Natural killer cell (primary cell): ENCODE measurements around the gene RCE1. TPM values are rescaled to one million over a fixed set of nuclear protein-coding genes. Genes with fewer than 3 reads are reported as not detected.

ENCODE experiments used
- ATAC-seq, 3 donors: fragments of 150-1000 bp in 2 of 3; fragments of 200-7000 bp in 1 of 3; cut with Tn5 transposase; 1 replicate in 1 of 3; 2 replicates in 2 of 3; pipeline ENCODE4 v1.10.0; 2021; ENCODE audit warnings: mild to moderate bottlenecking in 2 of 3, moderate library complexity in 2 of 3
- DNase-seq, 2 donors: peaks; one replicate each; pipeline versions ENCODE4 v3.0.0 to v3.0.0-alpha.2; 2013 to 2021; ENCODE audit warnings: mixed read lengths in 1 of 2
- H3K27ac ChIP-seq: one replicate; pipeline ENCODE4 v1.5.1; 2013; ENCODE audit warnings: mild to moderate bottlenecking, low read length
- H3K27me3 ChIP-seq: one replicate; pipeline ENCODE4 v1.6.1; 2013; ENCODE audit warnings: low read length; ENCODE audit not compliant: control insufficient read depth, insufficient read depth
- H3K36me3 ChIP-seq: one replicate; pipeline ENCODE4 v1.6.1; 2013; ENCODE audit warnings: low read length; ENCODE audit not compliant: control insufficient read depth, insufficient read depth
- H3K4me1 ChIP-seq: one replicate; pipeline ENCODE4 v1.6.1; 2013; ENCODE audit warnings: low read length; ENCODE audit not compliant: control insufficient read depth, insufficient read depth
- H3K4me3 ChIP-seq: one replicate; pipeline ENCODE4 v1.5.1; 2013; ENCODE audit warnings: low read length
- H3K9me3 ChIP-seq: one replicate; pipeline ENCODE4 v1.6.1; 2013; ENCODE audit warnings: low read length; ENCODE audit not compliant: control insufficient read depth, insufficient read depth
- H3K27ac Mint-ChIP-seq, 2 donors: one replicate each; pipeline ENCODE4 v1.8.0; 2022; ENCODE audit warnings: mild to moderate bottlenecking in 2 of 2, mixed read lengths in 2 of 2, moderate library complexity in 1 of 2
- H3K27me3 Mint-ChIP-seq, 2 donors: one replicate each; pipeline ENCODE4 v1.8.0; 2022; ENCODE audit warnings: low read depth in 2 of 2, mixed read lengths in 2 of 2
- H3K36me3 Mint-ChIP-seq: one replicate; pipeline ENCODE4 v1.8.0; 2022; ENCODE audit warnings: mixed read lengths
- H3K4me1 Mint-ChIP-seq, 2 donors: one replicate each; pipeline ENCODE4 v1.8.0; 2022; ENCODE audit warnings: mixed read lengths in 2 of 2
- H3K4me3 Mint-ChIP-seq: one replicate; pipeline ENCODE4 v1.8.0; 2022; ENCODE audit warnings: mild to moderate bottlenecking, moderate library complexity, mixed read lengths
- H3K9me3 Mint-ChIP-seq, 2 donors: one replicate each; pipeline ENCODE4 v1.8.0; 2022; ENCODE audit warnings: mixed read lengths in 2 of 2
- WGBS: methylation state at CpG from one replicate; pipeline ENCODE4 v1.1.7; 2013; ENCODE audit warnings: missing lambda C conversion rate; ENCODE audit not compliant: insufficient coverage; 5-methylcytosine and 5-hydroxymethylcytosine counted together
- intact Hi-C: fragments of 100-400 bp; cut with micrococcal nuclease; formaldehyde crosslinking; loops from one replicate; pipeline ENCODE4 v1.14.2; 2022
- total RNA-seq, 4 donors: library from RNA; stranded (reverse); fragments of 120-200 nt in 1 of 4; gene quantifications; one replicate each; pipeline versions ENCODE4 v1.2.3 to v1.2.4, GENCODE V29; 2013 to 2022
- TF ChIP-seq, protein P1 (sequence below): fragments of 200-600 bp; IDR thresholded peaks from one replicate; pipeline ENCODE4 v1.8.0; 2022; ENCODE audit warnings: antibody characterized with exemption

RCE1 gene
- total RNA-seq, 3 donors from 2014 or later (not counting 1 experiment from before 2014, with no cell fraction given) = 41.3 to 47.0 (median 41.7) TPM

DNA sequence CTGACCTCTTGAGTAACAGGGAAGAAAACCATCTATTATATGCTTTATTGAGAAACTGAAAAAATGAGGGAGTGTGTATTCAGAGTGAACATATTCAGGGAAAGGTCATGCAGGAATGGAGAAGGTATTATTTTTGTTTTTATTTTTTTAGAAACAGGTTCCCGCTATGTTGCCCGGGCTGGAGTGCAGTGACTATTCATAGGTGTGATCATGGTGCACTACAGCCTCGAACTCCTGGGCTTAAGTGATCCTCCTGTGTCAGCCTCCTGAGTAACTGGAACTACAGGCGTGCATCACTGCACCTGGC lies 8.7 kb upstream of the RCE1 start:
- Mint-ChIP-seq H3K9me3 (no peaks in the 10 kb centered on the region), H3K4me3 (no peak overlapping the region), H3K4me1 (peaks cover 12 to 16% of the 10 kb centered on the region in 2 donors), H3K36me3 (no peaks in the 10 kb centered on the region), H3K27ac (peak overlapping the region; percentile 29 to 55), H3K27me3 (no peaks in the 10 kb centered on the region)
- Histone ChIP-seq H3K27ac (no peak overlapping the region), H3K9me3 (no peaks in the 10 kb centered on the region), H3K4me3 (no peak overlapping the region), H3K4me1 (no peaks in the 10 kb centered on the region), H3K27me3 (no peaks in the 10 kb centered on the region), H3K36me3 (peaks cover 7% of the 10 kb centered on the region)
- 74% methylated on average over 4 of the region's 4 CpGs for WGBS
- TF ChIP-seq, protein P1, sequence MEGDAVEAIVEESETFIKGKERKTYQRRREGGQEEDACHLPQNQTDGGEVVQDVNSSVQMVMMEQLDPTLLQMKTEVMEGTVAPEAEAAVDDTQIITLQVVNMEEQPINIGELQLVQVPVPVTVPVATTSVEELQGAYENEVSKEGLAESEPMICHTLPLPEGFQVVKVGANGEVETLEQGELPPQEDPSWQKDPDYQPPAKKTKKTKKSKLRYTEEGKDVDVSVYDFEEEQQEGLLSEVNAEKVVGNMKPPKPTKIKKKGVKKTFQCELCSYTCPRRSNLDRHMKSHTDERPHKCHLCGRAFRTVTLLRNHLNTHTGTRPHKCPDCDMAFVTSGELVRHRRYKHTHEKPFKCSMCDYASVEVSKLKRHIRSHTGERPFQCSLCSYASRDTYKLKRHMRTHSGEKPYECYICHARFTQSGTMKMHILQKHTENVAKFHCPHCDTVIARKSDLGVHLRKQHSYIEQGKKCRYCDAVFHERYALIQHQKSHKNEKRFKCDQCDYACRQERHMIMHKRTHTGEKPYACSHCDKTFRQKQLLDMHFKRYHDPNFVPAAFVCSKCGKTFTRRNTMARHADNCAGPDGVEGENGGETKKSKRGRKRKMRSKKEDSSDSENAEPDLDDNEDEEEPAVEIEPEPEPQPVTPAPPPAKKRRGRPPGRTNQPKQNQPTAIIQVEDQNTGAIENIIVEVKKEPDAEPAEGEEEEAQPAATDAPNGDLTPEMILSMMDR = no peak
- intact Hi-C loops = loop anchor here (1.0 to 10.0 kb wide), 3 partner anchors 140 to 426 kb away; partner anchors contain the start of genes ACTN3 and ZDHHC24
- ATAC-seq (no peak), DNase-seq (peak in 1 of 2 donors; percentile 3)

DNA sequence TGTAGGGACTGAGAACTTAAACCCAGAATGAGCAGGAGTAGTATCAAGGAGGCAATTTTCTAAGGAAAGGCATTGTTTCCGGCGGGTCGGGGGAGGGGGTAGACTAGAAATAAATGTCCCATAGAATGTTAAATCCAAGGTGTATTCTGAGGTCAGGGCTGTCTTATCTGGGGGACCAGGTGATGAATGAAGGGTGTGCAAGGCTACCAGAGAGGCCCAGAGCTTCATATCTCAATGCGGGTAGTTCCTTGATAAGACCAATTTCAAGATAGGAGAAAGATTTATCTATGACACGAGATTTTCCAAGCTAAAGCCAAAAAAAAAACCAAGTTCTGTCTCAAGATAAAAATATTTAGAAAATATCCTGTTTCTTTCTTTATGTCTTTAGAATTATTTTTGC lies 8.3 kb upstream of the RCE1 start:
- TF ChIP-seq, protein P1 = no peak
- Histone ChIP-seq H3K4me1 (no peaks in the 10 kb centered on the region), H3K27me3 (no peaks in the 10 kb centered on the region), H3K9me3 (no peaks in the 10 kb centered on the region), H3K27ac (no peak overlapping the region), H3K36me3 (peaks cover 7% of the 10 kb centered on the region), H3K4me3 (no peak overlapping the region)
- 94% methylated on average over 4 of the region's 5 CpGs for WGBS
- Mint-ChIP-seq H3K27ac (peak overlapping the region; percentile 29 to 55), H3K4me3 (no peak overlapping the region), H3K4me1 (peaks cover 13 to 18% of the 10 kb centered on the region in 2 donors), H3K36me3 (no peaks in the 10 kb centered on the region), H3K27me3 (no peaks in the 10 kb centered on the region), H3K9me3 (no peaks in the 10 kb centered on the region)
- ATAC-seq = no peak
- DNase-seq = no peak
- intact Hi-C loops = loop anchor here (1.0 to 10.0 kb wide), 3 partner anchors 141 to 427 kb away; partner anchors contain the start of genes ACTN3 and ZDHHC24

- peaks cover 23 to 27% of the 10 kb centered on the region in 2 donors for H3K4me1 Mint-ChIP-seq
- no peaks in the 10 kb centered on the region for H3K27me3 ChIP-seq
- H3K4me3 Mint-ChIP-seq = no peak overlapping the region
- TF ChIP-seq, protein P1 = no peak
- no peaks in the 10 kb centered on the region for H3K9me3 ChIP-seq
- no peaks in the 10 kb centered on the region for H3K9me3 Mint-ChIP-seq
- H3K36me3 Mint-ChIP-seq = no peaks in the 10 kb centered on the region
- peak overlapping the region in 1 of 2 donors; percentile 29 for H3K27ac Mint-ChIP-seq
- ATAC-seq (no peak), DNase-seq (no peak)
- no peaks in the 10 kb centered on the region for H3K27me3 Mint-ChIP-seq
- peaks cover 8% of the 10 kb centered on the region for H3K4me1 ChIP-seq
- 91% methylated on average over 10 of the region's 12 CpGs for WGBS
- peaks cover 7% of the 10 kb centered on the region for H3K36me3 ChIP-seq
- H3K27ac ChIP-seq = no peak overlapping the region
- intact Hi-C loops = loop anchor here (10.0 kb wide), 1 partner anchor 291 kb away; the partner anchor contains the start of genes ACTN3 and ZDHHC24
- no peak overlapping the region for H3K4me3 ChIP-seq
These were observed 7.4 kb upstream of the RCE1 start for GRCh38 chr11:66835768-66836405.
